Testis (tissue), 2 donors: Measurements from ENCODE around the gene TENT5C.

ENCODE experiments used
- CTCF ChIP-seq, 3 experiments: fragments of 450-650 bp in 2 of 3; fragments of 200-600 bp in 1 of 3; sonication (generic) in 1 of 3; IDR thresholded peaks; one replicate each; pipeline ENCODE4 v1.5.1; 2016 to 2019; ENCODE audit warnings: antibody characterized with exemption in 3 of 3, mild to moderate bottlenecking in 2 of 3, moderate library complexity in 1 of 3
- POLR2A ChIP-seq: fragments of 450-650 bp; IDR thresholded peaks from one replicate; pipeline ENCODE4 v1.6.1; 2017; ENCODE audit warnings: antibody characterized with exemption, mild to moderate bottlenecking, moderate library complexity

GRCh38 chr1:117634631-117635030, 28.8 kb downstream of the TENT5C start:
- no peak for TF ChIP-seq CTCF (IDR thresholded peaks at IDR 0.05)
- no peak for TF ChIP-seq POLR2A
